Right lobe of liver (tissue), 6 donors: ENCODE data around the gene SSBP2. TPM values are rescaled to one million over a fixed set of nuclear protein-coding genes. Genes with fewer than 3 reads are reported as not detected.
A peak's percentile ranks its signal among the peaks of the same experiment; 100 is the strongest.

ENCODE experiments used
- ATAC-seq, 4 donors: fragments of 200-7000 bp; cut with Tn5 transposase; one replicate each; pipeline ENCODE4 v1.9.1; 2020; ENCODE audit warnings: mild to moderate bottlenecking in 4 of 4, moderate library complexity in 4 of 4
- DNase-seq, 3 donors: peaks; one replicate each; pipeline ENCODE4 v3.0.0-alpha.2; 2020
- H3K27ac ChIP-seq, 3 donors: fragments of 200-600 bp; one replicate each; pipeline ENCODE4 v1.8.0; 2022
- H3K27me3 ChIP-seq, 2 donors: fragments of 200-600 bp; one replicate each; pipeline ENCODE4 v1.8.0; 2022
- H3K36me3 ChIP-seq, 4 donors: fragments of 200-600 bp; sonication (generic) in 1 of 4; one replicate each; pipeline versions ENCODE4 v1.5.1 to v1.8.0; 2017 to 2022; ENCODE audit warnings: control low read depth in 1 of 4
- H3K4me1 ChIP-seq, 4 donors: fragments of 200-600 bp; sonication (generic) in 1 of 4; one replicate each; pipeline versions ENCODE4 v1.5.1 to v1.8.0; 2017 to 2022; ENCODE audit warnings: control low read depth in 1 of 4
- H3K4me3 ChIP-seq, 3 donors: fragments of 200-600 bp; one replicate each; pipeline ENCODE4 v1.8.0; 2022
- H3K9me3 ChIP-seq, 4 donors: fragments of 200-600 bp; sonication (generic) in 1 of 4; one replicate each; pipeline versions ENCODE4 v1.5.1 to v1.8.0; 2017 to 2022; ENCODE audit warnings: control low read depth in 1 of 4
- POLR2A ChIP-seq: fragments of 450-650 bp; IDR thresholded peaks from one replicate; pipeline ENCODE4 v1.6.1; 2017; ENCODE audit warnings: antibody characterized with exemption, mild to moderate bottlenecking
- WGBS: methylation state at CpG from one replicate; pipeline ENCODE4 v1.1.6; 2018; ENCODE audit warnings: low coverage, low lambda C conversion rate; ENCODE audit not compliant: insufficient coverage; ENCODE audit errors: missing lambda C conversion rate; 5-methylcytosine and 5-hydroxymethylcytosine counted together
- intact Hi-C, 2 donors: fragments of 100-400 bp; cut with DNase I; formaldehyde crosslinking; loops; one replicate each; pipeline versions ENCODE4 v1.11.2 to v1.14.1; 2022
- total RNA-seq, 6 experiments: library from RNA; depleted of rRNA in 2 of 6; stranded (reverse); fragments of >200 nt in 2 of 6; fragmentation: NEBNext Ultra II Directional in 3 of 6; extraction: Animal tissue kit (Norgen Biotek cat#: 25700) in 3 of 6; gene quantifications; one replicate each; pipeline versions ENCODE4 v1.1.0 to v1.2.4, GENCODE V29; 2016 to 2023
- TF ChIP-seq, protein P1 (sequence below), 4 donors: fragments of 200-600 bp in 3 of 4; fragments of 450-650 bp in 1 of 4; IDR thresholded peaks; one replicate each; pipeline versions ENCODE4 v1.5.1 to v1.8.0; 2016 to 2022; ENCODE audit warnings: antibody characterized with exemption in 4 of 4, mild to moderate bottlenecking in 2 of 4
- donor health status: DM: no; HTN: yes; CAD: no.
- donor health status: DM: no; HTN: no; CAD: no.
- donor health status: DM: no; HTN: no; CAD: no.
- donor health status: DM: no; HTN: yes; CAD: no.
- donor health status: DM: no; HTN: yes; CAD: no.

The SSBP2 gene
- total RNA-seq, 6 experiments from 2014 or later: 2.0 to 4.8 (median 3.7) TPM

- TF ChIP-seq, protein P1, sequence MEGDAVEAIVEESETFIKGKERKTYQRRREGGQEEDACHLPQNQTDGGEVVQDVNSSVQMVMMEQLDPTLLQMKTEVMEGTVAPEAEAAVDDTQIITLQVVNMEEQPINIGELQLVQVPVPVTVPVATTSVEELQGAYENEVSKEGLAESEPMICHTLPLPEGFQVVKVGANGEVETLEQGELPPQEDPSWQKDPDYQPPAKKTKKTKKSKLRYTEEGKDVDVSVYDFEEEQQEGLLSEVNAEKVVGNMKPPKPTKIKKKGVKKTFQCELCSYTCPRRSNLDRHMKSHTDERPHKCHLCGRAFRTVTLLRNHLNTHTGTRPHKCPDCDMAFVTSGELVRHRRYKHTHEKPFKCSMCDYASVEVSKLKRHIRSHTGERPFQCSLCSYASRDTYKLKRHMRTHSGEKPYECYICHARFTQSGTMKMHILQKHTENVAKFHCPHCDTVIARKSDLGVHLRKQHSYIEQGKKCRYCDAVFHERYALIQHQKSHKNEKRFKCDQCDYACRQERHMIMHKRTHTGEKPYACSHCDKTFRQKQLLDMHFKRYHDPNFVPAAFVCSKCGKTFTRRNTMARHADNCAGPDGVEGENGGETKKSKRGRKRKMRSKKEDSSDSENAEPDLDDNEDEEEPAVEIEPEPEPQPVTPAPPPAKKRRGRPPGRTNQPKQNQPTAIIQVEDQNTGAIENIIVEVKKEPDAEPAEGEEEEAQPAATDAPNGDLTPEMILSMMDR (IDR thresholded peaks at IDR 0.05): no peak
- TF ChIP-seq POLR2A: no peak
- Histone ChIP-seq H3K4me1 (no peaks in the 10 kb centered on the region), H3K4me3 (no peak overlapping the region), H3K27me3 (no peaks in the 10 kb centered on the region), H3K36me3 (no peaks in the 10 kb centered on the region), H3K9me3 (no peaks in the 10 kb centered on the region), H3K27ac (no peak overlapping the region)
- ATAC-seq (no peak), DNase-seq (no peak)
- WGBS: 100% methylated on average over 1 of the region's 1 CpG
- intact Hi-C loops: no loop called here
These were observed 11.1 kb upstream of the SSBP2 start for GRCh38 chr5:81761970-81762369.

- no peaks in the 10 kb centered on the region for H3K9me3 ChIP-seq
- TF ChIP-seq, protein P1 (IDR thresholded peaks at IDR 0.05): no peak
- no peak for TF ChIP-seq POLR2A
- no peaks in the 10 kb centered on the region for H3K27me3 ChIP-seq
- ATAC-seq (peak in 1 of 4 donors; percentile 48), DNase-seq (no peak)
- intact Hi-C loops: no loop called here
- H3K4me1 ChIP-seq: no peaks in the 10 kb centered on the region
- 56% methylated on average over 2 of the region's 2 CpGs for WGBS
- no peak overlapping the region for H3K4me3 ChIP-seq
- H3K27ac ChIP-seq: no peak overlapping the region
- H3K36me3 ChIP-seq: no peaks in the 10 kb centered on the region
These were observed 10.4 kb upstream of the SSBP2 start for GRCh38 chr5:81761270-81761669.

DNA sequence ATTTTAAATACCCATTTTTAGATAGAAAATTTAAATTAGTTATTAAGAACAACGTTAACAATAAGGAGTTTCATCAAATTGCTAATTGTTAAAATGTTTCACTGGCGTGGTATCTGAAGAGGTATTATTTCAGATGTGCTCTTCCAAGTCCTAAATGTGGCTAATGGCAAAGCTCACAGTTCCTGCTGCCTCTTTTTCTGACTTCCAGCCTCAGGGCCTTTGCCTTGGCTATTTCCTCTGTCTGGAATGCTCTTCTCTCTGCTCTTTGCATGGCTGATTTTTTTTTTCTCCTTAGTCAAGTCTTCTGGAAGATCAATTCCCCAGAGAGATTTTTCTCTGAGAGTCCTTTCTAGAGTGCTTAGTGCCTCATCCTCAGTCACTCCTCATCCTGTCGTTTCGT, 9.6 kb upstream of the SSBP2 start:
- no peak overlapping the region for H3K27ac ChIP-seq
- DNase-seq: no peak

DNA sequence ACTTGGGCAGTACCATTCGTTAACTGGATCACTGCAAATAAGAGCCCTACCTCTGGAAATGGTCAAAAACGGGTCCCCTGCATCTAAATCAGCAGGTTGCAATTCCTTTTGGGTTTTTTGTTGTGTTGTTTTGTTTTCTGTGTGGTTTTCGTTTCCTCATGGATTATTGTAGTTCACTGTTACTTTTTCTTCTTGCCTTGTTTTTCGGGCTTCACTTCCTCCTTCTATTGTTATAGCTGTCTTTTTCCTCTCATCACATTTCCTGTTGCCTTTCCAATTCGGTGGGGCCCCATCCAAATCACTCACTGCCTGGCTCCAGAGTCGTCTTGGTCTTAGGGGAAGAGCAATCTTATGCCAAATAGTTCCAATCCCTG, 8.7 kb upstream of the SSBP2 start:
- intact Hi-C loops: loop anchor here in 1 of 2 donors (10.0 kb wide), 1 partner anchor 95 kb away; no protein-coding TSS in a partner anchor
- H3K27ac ChIP-seq: peak overlapping the region in 1 of 3 donors; percentile 18
- 42% methylated on average over 6 of the region's 6 CpGs for WGBS
- H3K36me3 ChIP-seq: no peaks in the 10 kb centered on the region
- no peaks in the 10 kb centered on the region for H3K9me3 ChIP-seq
- ATAC-seq: peak in 3 of 4 donors; percentile 53 to 59 (median 57)
- no peaks in the 10 kb centered on the region for H3K4me1 ChIP-seq
- H3K4me3 ChIP-seq: no peak overlapping the region
- TF ChIP-seq, protein P1 (IDR thresholded peaks at IDR 0.05): no peak
- TF ChIP-seq POLR2A: no peak
- H3K27me3 ChIP-seq: no peaks in the 10 kb centered on the region
- DNase-seq: no peak

More for the DNA sequence above, 9.6 kb upstream of the SSBP2 start:
- no peaks in the 10 kb centered on the region for H3K9me3 ChIP-seq
- no peaks in the 10 kb centered on the region for H3K27me3 ChIP-seq
- intact Hi-C loops: no loop called here
- no peak for ATAC-seq
- no peaks in the 10 kb centered on the region for H3K36me3 ChIP-seq
- WGBS: 59% methylated on average over 4 of the region's 4 CpGs
- no peak overlapping the region for H3K4me3 ChIP-seq
- no peaks in the 10 kb centered on the region for H3K4me1 ChIP-seq
- TF ChIP-seq, protein P1 (IDR thresholded peaks at IDR 0.05): no peak
- TF ChIP-seq POLR2A: no peak

- no peak for TF ChIP-seq POLR2A
- TF ChIP-seq, protein P1 (IDR thresholded peaks at IDR 0.05): no peak
- Histone ChIP-seq H3K27ac (no peak overlapping the region), H3K4me1 (no peaks in the 10 kb centered on the region), H3K36me3 (no peaks in the 10 kb centered on the region), H3K9me3 (no peaks in the 10 kb centered on the region), H3K27me3 (no peaks in the 10 kb centered on the region), H3K4me3 (no peak overlapping the region)
- 50% methylated on average over 1 of the region's 1 CpG for WGBS
- no peak for DNase-seq
- intact Hi-C loops: loop anchor here in 1 of 2 donors (10.0 kb wide), 1 partner anchor 97 kb away; no protein-coding TSS in a partner anchor
- no peak for ATAC-seq
These were observed 6.5 kb upstream of the SSBP2 start for GRCh38 chr5:81757404-81757803.
